ACHN (cell line): Measurements from ENCODE around the gene MEIS1.

ENCODE experiments used
- DNase-seq: peaks from one replicate; pipeline ENCODE4 v3.0.0-alpha.2; 2015
- in situ Hi-C: cut with HindIII; loops from 2 replicates; pipeline ENCODE4 v1.10.0; 2017; ENCODE audit warnings: low sequenced_read_pairs, low pct_ligation_motif_present, low pct_unique_long_range_greater_than_20kb

Gene MEIS1

DNA sequence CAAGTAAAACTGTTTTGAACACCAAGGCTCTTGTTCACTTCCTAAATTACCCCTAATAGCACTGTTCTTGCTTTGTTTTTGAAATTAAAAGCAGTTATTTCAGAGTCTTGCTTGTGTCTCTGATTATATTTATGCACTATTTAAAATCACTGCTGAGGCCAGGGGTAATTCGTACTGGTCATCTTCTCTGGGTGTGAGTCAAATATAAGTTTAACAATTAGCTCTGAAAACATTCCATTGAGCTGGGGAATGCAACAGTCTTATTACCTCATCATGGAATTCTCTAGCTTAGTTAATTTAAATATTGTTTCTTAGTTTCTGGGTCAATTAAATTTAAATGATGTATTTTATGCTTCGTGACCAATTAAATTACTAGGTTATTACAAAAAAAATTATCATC lies 135.0 kb downstream of the MEIS1 start:
- in situ Hi-C loops: no loop called here
- peak; percentile 20 for DNase-seq

DNA sequence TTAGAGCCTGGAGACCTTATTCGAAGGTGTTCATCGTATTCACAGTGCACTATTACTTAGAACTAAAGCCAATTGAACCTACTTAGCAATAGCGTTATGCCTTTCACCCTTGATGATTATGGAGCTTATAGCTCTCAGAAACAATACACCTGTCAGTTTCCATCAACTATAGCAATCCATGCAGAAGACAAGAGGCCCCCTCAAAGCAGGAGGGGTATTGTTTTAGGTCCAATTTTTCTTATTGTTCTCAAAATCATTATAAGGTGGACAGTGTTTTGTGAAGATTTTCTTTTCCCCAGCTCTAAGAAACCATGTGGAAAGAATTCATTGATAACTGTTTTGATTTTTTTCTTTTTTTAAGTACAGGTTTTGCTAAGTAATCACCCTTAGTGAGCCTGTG lies 135.5 kb downstream of the MEIS1 start:
- in situ Hi-C loops: no loop called here
- DNase-seq: no peak

DNA sequence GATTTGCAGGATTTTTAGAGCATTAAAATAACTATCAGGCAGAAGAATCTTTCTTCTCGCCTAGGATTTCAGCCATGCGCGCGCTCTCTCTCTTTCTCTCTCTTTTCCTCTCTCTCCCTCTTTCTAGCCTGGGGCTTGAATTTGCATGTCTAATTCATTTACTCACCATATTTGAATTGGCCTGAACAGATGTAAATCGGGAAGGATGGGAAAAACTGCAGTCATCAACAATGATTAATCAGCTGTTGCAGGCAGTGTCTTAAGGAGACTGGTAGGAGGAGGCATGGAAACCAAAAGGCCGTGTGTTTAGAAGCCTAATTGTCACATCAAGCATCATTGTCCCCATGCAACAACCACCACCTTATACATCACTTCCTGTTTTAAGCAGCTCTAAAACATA lies 137.0 kb downstream of the MEIS1 start:
- in situ Hi-C loops: no loop called here
- no peak for DNase-seq

DNA sequence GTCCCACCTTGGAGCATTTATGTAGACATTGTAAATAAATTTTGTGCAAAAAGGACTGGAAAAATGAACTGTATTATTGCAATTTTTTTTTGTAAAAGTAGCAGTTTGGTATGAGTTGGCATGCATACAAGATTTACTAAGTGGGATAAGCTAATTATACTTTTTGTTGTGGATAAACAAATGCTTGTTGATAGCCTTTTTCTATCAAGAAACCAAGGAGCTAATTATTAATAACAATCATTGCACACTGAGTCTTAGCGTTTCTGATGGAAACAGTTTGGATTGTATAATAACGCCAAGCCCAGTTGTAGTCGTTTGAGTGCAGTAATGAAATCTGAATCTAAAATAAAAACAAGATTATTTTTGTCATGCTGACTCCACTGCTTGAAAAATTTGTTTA lies 137.5 kb downstream of the MEIS1 start:
- in situ Hi-C loops: no loop called here
- no peak for DNase-seq

DNA sequence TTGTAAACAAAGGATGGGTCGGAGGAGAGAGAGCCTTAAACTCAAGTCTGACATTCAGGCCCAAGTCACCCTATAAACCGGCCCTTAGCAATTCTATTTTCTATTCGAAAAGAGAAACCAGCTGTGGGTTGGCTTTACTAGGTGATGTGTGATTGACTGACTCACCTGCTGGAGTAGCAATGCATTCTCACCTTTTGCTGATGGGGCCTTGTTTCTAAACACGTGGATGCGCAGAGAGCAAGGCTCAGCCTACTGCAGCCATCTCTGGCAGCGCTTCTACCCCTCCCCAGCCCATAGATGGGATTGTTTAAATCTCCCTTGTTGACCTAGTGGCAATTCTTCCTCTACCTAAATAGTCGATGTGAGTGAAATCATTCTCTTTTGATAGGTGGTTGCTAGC lies 138.5 kb downstream of the MEIS1 start:
- in situ Hi-C loops: no loop called here
- DNase-seq: no peak

DNA sequence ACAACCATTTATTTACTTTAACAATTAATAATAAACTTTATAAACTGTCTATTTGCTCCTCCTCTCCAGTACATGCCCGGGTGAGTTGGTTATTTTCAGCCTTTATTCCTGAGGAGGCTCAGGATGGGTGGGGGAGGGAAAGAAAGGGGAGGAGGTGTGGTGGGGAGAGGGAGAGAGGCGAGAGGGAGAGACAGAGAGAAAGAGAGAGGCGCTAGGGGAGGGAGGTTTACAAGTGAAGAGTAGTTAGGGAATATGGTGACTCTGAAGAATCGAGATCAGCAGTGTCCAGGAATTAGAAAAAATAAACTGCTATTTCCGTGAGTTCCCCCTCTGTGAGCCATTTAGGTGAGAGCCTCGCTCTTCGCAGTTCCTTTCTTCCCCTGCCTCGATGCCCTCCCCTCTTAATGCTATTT lies 138.9 kb downstream of the MEIS1 start:
- in situ Hi-C loops: no loop called here

DNA sequence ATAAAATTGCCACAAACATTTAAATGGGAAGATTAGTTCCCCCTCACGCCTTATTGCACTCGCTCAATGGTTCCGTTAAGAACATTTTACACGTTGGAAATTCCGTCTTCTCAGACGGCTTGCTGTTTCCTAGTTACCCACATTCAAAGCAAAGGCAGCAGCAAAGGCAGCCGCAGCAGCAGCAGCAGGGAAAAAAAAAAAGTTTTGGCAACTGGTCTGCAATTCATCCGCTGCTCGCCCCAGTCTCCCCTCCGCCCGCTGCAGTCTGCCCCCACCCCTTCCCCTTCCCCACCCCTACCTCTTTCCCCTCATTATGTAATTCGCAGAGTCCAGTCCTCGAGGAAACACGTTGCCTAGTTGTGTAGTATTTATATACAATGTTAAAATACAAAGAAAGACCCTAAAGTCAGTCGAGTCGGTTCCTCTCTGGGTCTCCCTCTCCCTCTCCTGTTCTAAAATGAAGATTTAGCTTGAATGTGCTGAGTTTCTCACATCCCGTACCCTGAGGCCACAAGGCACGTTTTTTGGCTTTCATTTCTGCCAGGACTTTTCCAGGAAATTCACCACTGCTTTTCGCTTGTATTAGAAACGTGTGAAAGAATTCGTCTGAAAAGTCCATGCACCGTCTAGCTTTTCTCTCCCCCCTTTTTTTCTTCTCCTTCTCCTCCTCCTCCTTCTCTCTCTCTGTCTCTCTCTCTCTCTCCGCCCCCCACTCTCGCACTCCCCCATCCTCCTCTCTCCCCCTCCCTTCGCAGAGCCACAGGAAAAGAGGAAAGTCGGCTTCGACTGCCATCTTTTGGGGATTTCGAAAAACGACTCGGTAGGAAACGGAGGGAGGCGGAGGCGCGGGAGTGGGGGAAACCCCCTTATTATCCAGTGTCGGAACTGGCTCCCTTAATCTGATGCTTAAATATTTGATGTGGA lies 140.0 kb downstream of the MEIS1 start:
- DNase-seq: peak; percentile 83

More for the DNA sequence above, 138.9 kb downstream of the MEIS1 start:
- no peak for DNase-seq

DNA sequence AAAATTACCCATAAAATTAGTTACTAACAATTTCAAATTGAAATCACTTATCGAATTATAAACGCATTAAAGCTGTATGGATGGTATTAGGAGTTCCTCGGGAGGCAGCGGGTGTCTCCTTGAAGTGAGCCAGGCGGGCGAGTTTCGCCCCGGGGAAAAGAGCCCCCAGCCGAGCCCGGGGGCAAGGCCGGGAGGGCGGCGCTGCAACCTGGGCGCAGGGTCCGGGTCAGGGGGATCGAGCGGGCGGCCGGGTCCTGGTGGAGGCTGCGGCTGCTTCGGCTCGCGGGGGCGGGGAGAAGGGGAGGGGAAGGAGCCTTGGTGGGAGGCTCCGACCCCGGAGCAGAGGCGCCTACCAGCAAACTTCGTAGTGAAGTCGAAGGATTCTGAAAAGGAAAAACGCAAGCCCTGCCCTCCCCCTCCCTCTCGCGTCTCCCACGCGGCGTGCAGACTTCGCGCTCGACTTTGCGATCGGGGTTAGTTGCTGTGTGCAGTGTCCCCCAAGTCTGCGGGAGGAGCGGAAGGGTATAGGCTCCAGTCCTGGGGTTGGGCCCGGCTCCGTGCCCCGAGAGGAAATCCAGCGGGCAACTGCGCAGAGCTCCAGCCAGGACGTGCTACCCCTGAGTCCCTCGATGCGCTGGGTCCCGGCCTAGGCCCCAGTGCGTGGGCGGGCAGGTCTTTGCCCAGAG lies 140.8 kb downstream of the MEIS1 start:
- DNase-seq: no peak
- in situ Hi-C loops: no loop called here

More for the DNA sequence above, 140.0 kb downstream of the MEIS1 start:
- in situ Hi-C loops: no loop called here

DNA sequence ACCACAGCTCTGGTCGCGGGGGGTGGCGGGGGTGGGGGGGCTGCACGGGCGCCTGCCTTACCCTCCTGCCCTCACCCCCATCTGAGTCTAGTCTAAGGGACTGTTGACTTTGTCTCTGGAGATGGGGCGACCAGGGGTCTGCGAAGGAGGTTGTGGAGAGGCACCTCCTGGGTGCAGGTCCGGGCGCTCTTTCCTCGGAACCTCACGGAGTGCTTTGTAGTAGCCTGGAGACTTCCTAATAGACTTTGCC lies 141.3 kb downstream of the MEIS1 start:
- in situ Hi-C loops: no loop called here
- no peak for DNase-seq

DNA sequence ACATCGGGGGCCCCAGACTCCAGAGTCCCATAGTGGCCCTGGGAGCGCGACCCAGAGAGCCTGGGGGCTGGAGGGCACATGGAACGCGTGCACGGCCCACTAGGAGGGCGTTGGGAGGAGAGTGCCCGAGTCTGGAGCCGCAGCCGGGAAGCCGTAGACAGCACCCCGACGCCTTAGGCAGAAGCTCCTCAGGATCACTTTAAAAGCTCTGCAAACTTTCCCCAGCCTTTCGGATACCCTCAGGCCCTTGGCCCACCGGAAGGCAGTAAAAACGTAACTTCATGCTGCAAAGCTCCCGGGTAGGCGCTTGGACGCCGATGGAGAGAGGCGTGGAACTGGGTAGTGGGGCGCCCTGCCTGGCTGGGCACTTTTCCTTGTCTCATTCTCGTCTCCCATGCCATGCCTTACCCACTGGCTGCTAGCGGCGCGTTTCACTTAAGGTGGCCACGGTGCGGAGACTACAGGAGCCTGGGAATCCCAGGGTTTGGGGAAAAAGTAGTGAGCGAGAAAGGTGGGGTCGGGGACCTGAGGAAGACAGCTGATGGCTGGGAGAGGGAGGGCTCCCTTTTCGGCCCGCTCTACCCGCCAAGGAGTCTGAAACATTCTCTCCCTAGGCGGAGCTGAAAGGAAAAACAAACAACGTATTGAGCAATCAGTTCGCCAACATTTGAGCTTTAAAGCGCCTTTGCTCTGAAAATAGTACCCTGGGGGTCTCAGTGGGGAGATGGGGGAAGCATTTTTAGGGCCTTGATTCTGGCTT lies 141.8 kb downstream of the MEIS1 start:
- in situ Hi-C loops: no loop called here
- DNase-seq: peak; percentile 31

DNA sequence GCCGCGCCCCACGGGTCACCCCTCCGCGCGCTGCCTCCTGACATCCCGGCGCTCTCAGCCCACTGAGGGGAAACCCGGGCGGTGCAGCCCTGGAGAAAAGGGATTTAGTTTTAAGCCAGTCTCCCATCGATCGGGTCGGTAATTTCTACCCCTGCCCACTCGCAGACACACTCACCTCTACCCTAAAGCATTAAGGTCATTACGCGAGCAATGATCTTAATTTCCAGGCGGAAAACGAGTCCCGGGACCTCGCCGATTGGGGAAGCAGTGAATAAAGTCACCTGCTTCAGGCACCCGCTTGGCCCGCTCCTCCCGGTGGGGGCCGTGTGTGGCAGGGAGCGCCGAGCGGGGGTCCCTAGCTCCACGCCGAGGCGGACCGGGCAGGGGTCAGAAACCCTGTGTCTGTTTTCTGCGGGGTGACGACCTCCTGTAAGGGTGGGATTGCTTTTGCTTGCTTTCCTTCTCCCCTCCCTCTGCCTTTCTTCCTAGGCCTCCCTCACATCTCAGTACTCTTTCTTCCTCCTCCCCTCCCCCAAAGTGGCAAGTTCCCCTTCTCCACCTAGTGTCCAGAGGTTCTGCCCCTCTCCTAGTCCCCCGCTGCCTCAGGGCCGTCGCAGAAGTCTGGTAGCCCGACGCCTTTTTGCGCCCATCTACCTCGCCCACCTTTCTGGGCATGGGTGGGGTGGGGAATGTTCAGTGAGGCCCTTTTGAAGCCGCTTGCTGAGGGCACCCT lies 142.6 kb downstream of the MEIS1 start:
- DNase-seq: no peak
- in situ Hi-C loops: no loop called here

DNA sequence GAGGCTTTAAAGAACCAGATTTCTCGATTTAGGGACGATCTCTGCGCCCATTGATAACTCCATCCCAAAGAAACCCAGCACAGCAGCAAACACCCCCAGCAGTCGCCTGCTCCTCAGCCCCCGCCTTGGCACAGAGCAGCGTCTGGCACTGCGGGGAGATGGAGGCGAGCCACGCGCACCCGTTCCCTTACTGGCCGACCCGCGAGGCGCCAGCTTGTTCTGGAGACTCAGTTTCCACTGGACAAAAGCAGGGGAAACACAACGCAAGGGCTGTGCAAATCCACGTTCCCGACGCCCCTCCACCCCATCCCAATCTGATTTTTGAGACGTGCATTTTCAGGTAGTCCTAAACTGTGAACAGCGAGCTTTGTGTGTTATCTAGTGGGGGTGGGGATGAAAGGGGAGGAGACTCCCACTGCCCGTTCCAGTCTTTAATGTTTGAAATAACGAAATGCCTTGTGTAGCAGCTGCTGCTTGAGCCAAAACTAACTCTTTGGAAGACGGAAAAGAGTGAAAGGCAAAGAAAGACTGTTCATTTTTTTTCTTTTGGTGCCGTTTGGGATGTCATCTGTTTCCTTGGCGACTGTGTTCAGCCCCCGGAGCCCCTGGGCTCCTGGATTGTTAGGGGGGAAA lies 143.2 kb downstream of the MEIS1 start:
- DNase-seq: no peak
- in situ Hi-C loops: no loop called here

DNA sequence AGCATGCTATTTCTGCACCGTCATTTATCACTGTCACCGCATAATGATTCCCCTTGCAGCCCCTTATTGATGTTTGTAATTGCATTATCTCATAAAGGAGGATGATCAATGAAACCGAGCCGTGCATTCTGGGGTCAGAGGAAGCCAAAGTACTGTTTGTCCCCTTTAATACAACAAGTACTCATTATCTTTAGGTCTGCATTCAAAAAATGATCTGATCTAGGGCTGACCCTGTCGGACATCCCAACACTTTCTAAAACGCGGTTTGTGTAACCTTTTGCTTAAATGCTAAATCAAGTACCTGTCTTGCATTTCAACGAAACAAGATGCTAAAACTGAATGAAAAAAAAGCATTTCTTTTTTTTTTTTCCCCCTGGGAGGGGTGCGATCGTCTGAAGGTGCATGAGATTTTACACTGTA lies 143.8 kb downstream of the MEIS1 start:
- in situ Hi-C loops: no loop called here
- DNase-seq: no peak

DNA sequence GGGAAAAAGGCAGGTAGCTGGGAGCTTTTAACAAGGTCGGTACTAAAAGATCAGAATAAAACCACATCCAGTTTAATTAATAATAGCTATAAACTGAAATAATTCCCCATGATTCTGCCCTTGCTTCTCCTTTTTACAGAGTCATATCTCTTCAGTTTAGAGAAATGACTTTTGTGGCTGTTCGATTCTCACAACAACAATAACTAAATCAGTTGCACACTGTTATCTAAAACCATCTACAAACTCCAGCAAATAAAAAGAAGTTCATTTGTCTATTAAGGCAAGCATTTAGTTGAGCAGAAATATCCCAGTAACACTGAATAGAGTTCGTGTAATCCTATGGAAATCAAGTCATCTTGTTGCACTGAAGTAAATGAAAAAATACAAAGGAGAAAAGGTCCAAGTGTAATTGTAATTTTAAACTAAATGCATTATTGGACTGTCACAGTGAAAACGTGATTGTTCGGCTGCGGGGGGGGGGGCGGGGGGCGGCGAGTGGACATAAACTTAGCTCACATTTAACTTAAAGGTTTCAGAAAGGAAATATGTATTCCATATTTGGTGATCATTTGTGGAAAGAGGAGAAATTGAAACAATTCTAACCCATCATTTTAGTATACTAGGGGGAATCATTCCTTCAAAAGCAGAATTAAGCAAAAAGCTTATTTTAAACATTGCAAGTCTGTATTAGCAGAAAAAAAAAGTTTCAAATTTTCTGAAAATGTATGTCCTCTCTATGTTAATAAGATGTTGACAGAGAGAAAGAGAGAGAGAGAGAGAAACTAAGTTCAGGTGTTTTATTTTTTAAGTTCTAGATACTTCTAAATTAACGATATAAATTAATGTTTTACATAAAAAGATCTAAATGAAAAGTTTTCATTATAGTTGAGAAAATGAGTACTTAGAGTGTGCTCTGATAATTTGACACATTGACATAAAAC lies 144.5 kb downstream of the MEIS1 start:
- in situ Hi-C loops: no loop called here
- DNase-seq: no peak

DNA sequence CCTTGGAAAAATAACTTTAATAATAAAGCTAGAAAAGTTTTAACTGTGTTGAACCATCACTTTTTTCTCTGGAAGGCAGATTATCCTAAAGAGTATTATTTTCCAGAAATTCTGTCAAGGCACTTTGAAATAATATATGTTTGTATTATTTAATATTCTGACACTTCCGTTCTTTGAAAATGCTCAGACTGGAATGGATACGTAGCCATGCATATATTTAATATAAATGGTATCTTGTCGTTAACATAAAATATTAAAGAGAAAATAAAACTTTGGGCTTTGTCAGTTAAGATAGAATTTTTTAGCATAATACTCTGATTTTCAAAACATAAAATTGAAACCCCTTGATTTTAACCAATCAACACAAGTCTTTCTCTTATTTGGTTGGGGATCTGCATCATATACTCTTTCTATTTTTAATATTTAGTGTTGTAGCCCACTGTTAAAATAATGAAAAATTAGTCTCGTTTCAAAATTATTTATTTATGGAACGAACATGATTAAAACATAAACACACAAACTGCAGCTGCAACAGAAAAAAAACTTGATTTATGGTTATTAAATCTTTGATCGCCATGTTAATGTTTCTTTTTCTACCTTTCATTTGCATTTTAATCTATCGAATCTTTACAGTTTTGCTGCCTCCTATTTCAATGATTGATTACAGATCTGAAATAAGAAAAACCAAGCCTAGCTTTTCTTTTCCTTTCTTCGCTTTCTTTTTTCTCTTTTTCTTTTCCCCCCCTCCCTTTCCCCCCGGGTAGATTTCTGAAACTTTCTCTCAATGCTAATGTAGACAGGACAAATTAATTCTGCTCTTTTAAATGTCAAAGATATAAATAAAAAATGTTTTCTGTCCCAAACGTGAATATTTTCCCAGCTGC lies 145.5 kb downstream of the MEIS1 start:
- no peak for DNase-seq
- in situ Hi-C loops: no loop called here

DNA sequence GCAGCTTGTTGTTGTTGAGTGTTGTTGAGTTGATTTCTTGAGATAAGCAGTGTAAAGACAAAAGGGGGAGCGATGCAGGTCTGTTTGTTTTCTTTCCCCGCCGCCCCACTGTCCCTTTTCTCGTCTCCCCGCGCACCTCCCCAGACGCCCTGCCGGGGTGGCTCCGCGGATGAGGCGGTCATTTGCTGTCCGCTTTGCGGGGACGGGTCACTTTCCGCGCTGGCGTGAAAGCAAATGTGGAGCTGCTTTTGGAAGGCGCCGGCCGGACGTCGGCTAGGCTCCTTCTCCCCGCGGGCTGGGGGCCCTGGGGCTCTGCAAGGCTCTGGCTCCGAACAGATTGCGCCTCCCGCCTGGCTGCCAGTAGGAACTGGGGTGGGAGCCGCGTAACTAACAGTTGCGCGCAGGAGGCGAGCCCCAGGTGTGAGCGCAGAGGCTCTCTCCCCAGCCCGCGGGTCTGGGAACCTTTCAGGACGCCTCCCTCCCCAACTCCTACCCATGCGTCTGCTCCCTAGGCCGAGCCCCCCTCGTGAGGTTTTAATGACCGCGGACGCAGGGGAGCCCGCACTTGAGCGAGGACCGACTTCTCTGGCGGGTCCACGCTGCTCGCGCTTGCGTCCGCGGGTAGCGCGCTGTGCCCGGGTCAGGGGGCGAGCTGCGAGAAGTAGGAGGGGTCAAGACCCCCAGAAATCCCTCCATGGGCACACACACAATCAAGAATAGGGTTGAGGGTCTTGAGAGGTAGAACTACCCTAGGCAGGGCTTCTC lies 146.6 kb downstream of the MEIS1 start:
- in situ Hi-C loops: no loop called here
- DNase-seq: no peak
